Common myeloid progenitor, CD34-positive (primary cell): Measurements from ENCODE around the gene NR1H4.
"Not testable (repeated sequence)": the region's sequence is repeated elsewhere in the genome, so short reads cannot be mapped to it uniquely, and the experiment has no call there.

Experiments
- CTCF ChIA-PET: fragments of 350-600 bp; sonication (Branson Sonifier 250); formaldehyde crosslinking; loops from one replicate; lab custom pipeline; 2021; ENCODE audit warnings: antibody characterized with exemption; lab: Charles Lee
- POLR2A ChIA-PET: fragments of 350-600 bp; sonication (Branson Sonifier 250); formaldehyde crosslinking; loops from one replicate; lab custom pipeline; 2021; ENCODE audit warnings: antibody characterized with exemption; lab: Charles Lee
- DNase-seq, 3 donors: peaks; one replicate each; pipeline versions ENCODE4 v3.0.0 to v3.0.0-alpha.2; 2013
- H3K27ac ChIP-seq, 2 experiments: 1 replicate in 1 of 2; 2 replicates in 1 of 2; pipeline ENCODE4 v1.7.0; 2013; ENCODE audit warnings: inconsistent platforms in 2 of 2, low read length in 2 of 2, mild to moderate bottlenecking in 2 of 2, low read depth in 1 of 2, moderate library complexity in 1 of 2; ENCODE audit not compliant: severe bottlenecking in 2 of 2, insufficient read depth in 1 of 2, poor library complexity in 1 of 2
- H3K27me3 ChIP-seq, 5 experiments: replicated peaks in 2 of 5; 1 replicate in 3 of 5; 2 replicates in 2 of 5; pipeline versions ENCODE4 v1.6.1 to v1.7.0; 2013; ENCODE audit warnings: low read length in 4 of 5, mild to moderate bottlenecking in 2 of 5, moderate library complexity in 2 of 5, inconsistent platforms in 1 of 5; ENCODE audit not compliant: insufficient read depth in 5 of 5, control insufficient read depth in 4 of 5
- H3K36me3 ChIP-seq, 4 experiments: 1 replicate in 2 of 4; 2 replicates in 2 of 4; pipeline versions ENCODE4 v1.6.1 to v1.7.0; 2013; ENCODE audit warnings: low read length in 3 of 4, control low read depth in 1 of 4, mild to moderate bottlenecking in 1 of 4; ENCODE audit not compliant: control insufficient read depth in 4 of 4, insufficient read depth in 4 of 4
- H3K4me1 ChIP-seq, 4 experiments: 1 replicate in 3 of 4; 2 replicates in 1 of 4; pipeline versions ENCODE4 v1.6.1 to v1.7.1; 2013; ENCODE audit warnings: low read length in 3 of 4, mild to moderate bottlenecking in 3 of 4, control low read depth in 1 of 4, inconsistent platforms in 1 of 4, moderate library complexity in 1 of 4; ENCODE audit not compliant: control insufficient read depth in 4 of 4, insufficient read depth in 4 of 4; ENCODE audit errors: control extremely low read depth in 1 of 4
- H3K4me3 ChIP-seq, 7 experiments: 1 replicate in 4 of 7; 2 replicates in 3 of 7; pipeline versions ENCODE4 v1.5.1 to v1.7.0; 2013; ENCODE audit warnings: mild to moderate bottlenecking in 7 of 7, low read length in 6 of 7, moderate library complexity in 6 of 7, inconsistent platforms in 2 of 7, low read depth in 2 of 7, control low read depth in 1 of 7; ENCODE audit not compliant: insufficient read depth in 4 of 7, control insufficient read depth in 1 of 7; ENCODE audit errors: extremely low read depth in 1 of 7
- H3K9me3 ChIP-seq, 5 experiments: 1 replicate in 4 of 5; 2 replicates in 1 of 5; pipeline versions ENCODE4 v1.6.1 to v1.7.1; 2013; ENCODE audit warnings: low read length in 4 of 5, mild to moderate bottlenecking in 2 of 5, inconsistent platforms in 1 of 5, low read depth in 1 of 5, moderate library complexity in 1 of 5; ENCODE audit not compliant: control insufficient read depth in 4 of 5, insufficient read depth in 2 of 5; ENCODE audit errors: control extremely low read depth in 1 of 5
- WGBS: methylation state at CpG from one replicate; pipeline ENCODE4 v1.1.5; 2013; ENCODE audit not compliant: insufficient coverage; 5-methylcytosine and 5-hydroxymethylcytosine counted together

The NR1H4 gene

GRCh38 chr12:100545092-100545491 is 71.4 kb downstream of the NR1H4 start:
- Histone ChIP-seq H3K27ac (no peak overlapping the region), H3K4me3 (no peak overlapping the region), H3K4me1 (no peaks in the 10 kb centered on the region), H3K9me3 (no peaks in the 10 kb centered on the region), H3K27me3 (no peaks in the 10 kb centered on the region), H3K36me3 (no peaks in the 10 kb centered on the region)
- no CpG with 5 or more reads among the region's 1 CpG for WGBS
- CTCF ChIA-PET: no interaction called here
- no peak for DNase-seq
- POLR2A ChIA-PET: no interaction called here

DNA sequence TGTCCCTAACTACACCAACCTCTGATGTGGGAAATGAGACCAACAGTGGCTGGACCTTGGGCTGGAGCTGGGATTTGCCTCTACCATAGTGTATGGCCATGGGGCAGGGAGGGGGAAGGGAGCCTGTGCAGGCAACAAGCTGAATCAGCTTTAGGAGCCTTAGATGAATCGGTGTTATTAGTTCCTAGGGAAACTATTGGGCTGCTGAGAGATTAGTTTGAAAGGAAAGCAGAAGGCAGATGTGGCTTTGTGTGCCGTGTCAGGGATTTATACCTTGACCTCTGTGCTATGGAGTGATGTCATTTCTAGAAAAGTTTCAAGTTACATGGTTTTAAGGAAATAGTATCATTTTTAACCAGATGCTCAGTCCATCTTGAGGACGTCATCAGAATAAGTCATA is 80.3 kb downstream of the NR1H4 start:
- WGBS: 89% methylated on average over 2 of the region's 3 CpGs
- CTCF ChIA-PET: interaction anchor here (0.6 to 3.2 kb wide), 9 partner anchors 9 to 395 kb away, joined by 3 to 17 read pairs (median 5); partner anchors contain the start of gene SLC17A8

DNA sequence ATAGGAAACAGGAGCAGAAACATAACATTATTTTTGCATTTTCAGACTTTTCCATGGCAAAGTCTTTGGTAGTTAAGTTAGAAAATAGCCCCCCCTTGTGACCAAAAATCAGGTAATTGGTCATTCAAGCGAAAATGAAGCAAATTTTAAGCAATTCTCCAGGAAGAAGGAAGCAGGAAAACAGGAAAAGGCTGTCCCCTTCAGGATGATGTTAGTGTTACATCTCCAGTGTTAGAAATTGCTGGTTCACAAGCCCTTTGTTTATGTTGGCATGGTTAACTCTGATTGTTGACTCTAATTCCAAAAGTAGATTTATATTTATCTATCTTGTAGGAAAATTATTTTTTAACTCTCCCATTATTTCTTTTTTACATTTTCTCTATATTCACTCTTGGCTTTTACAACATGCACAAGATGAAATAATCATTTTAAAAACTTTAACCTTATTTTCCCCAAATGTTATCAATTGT is 81.0 kb downstream of the NR1H4 start:
- no peak overlapping the region for H3K4me3 ChIP-seq
- H3K27ac ChIP-seq: no peak overlapping the region
- H3K9me3 ChIP-seq: no peaks in the 10 kb centered on the region
- peaks cover 0 to 5% (median 0%) of the 10 kb centered on the region in 5 experiments for H3K27me3 ChIP-seq
- H3K36me3 ChIP-seq: no peaks in the 10 kb centered on the region
- no peaks in the 10 kb centered on the region for H3K4me1 ChIP-seq
- WGBS: 0% methylated on average over 1 of the region's 1 CpG
- DNase-seq: peak; percentile 63 to 72 (median 72)
- ChIA-PET POLR2A (no interaction called here), CTCF (interaction anchor here (1.2 to 3.2 kb wide), 9 partner anchors 51 to 396 kb away, joined by 3 to 17 read pairs (median 6); partner anchors contain the start of gene SLC17A8)

More for the DNA sequence above, 80.3 kb downstream of the NR1H4 start:
- no peaks in the 10 kb centered on the region for H3K36me3 ChIP-seq
- H3K4me1 ChIP-seq: no peaks in the 10 kb centered on the region
- peaks cover 0 to 5% (median 0%) of the 10 kb centered on the region in 5 experiments for H3K27me3 ChIP-seq
- no peak for DNase-seq
- no peak overlapping the region for H3K4me3 ChIP-seq
- H3K27ac ChIP-seq: no peak overlapping the region
- POLR2A ChIA-PET: no interaction called here
- H3K9me3 ChIP-seq: no peaks in the 10 kb centered on the region

DNA sequence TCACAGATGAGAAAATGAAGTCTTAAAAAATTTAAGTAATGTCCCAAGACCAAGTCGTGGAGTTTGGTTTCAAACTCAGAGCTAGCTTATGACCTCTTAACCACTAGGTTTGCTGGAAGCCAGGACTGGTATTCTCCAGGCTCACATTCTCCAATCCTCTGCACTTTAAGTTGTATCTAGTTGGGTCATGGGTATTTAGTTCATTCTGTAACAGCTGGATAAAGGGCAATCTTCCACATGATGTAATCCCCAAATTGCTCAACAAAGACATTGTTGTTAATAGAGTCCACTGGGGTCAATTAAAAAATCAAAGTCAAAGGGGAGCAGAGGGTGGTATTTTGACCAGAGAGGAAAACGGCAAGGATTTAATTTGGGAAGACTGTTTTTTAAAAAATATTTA is 82.1 kb downstream of the NR1H4 start:
- Histone ChIP-seq H3K36me3 (no peaks in the 10 kb centered on the region), H3K4me3 (no peak overlapping the region), H3K27ac (no peak overlapping the region), H3K9me3 (no peaks in the 10 kb centered on the region), H3K4me1 (no peaks in the 10 kb centered on the region), H3K27me3 (peaks cover 0 to 4% (median 0%) of the 10 kb centered on the region in 5 experiments)
- DNase-seq: no peak
- ChIA-PET POLR2A (no interaction called here), CTCF (interaction anchor here (0.8 to 3.2 kb wide), 7 partner anchors 8 to 322 kb away, joined by 3 to 17 read pairs (median 8); no protein-coding TSS in a partner anchor)
- 88% methylated on average over 1 of the region's 2 CpGs for WGBS

DNA sequence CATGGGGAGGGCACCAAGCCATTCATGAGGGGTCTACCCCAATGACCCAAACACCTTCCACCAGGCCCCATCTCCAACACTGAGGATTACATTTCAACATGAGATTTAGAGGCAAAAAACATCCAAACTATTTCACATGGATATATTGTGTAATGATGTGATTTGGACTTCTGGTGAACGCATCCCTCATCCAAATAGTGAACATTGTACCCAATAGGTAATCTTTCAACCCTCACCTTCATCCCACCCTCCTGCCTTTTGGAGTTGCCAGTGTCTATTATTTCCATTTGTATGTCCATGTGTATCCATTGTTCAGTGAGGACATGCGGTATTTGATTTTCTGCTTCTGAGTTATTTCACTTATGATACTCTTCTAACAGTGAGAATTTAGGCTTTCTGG is 83.7 kb downstream of the NR1H4 start:
- Histone ChIP-seq H3K36me3 (no peaks in the 10 kb centered on the region), H3K27me3 (no peaks in the 10 kb centered on the region), H3K4me3 (no peak overlapping the region), H3K9me3 (no peaks in the 10 kb centered on the region), H3K27ac (no peak overlapping the region), H3K4me1 (no peaks in the 10 kb centered on the region)
- no peak for DNase-seq
- ChIA-PET POLR2A (no interaction called here), CTCF (interaction anchor here (0.7 to 1.0 kb wide), 2 partner anchors 9 to 11 kb away, joined by 3 to 4 read pairs; no protein-coding TSS in a partner anchor)
- no CpG with 5 or more reads among the region's 2 CpGs for WGBS

GRCh38 chr12:100559261-100559660 is 85.6 kb downstream of the NR1H4 start:
- DNase-seq, H3K4me1 ChIP-seq, H3K27ac ChIP-seq, H3K4me3 ChIP-seq, H3K36me3 ChIP-seq, H3K27me3 ChIP-seq, H3K9me3 ChIP-seq, POLR2A ChIA-PET, CTCF ChIA-PET: not testable (repeated sequence)
- 100% methylated on average over 12 of the region's 21 CpGs for WGBS

DNA sequence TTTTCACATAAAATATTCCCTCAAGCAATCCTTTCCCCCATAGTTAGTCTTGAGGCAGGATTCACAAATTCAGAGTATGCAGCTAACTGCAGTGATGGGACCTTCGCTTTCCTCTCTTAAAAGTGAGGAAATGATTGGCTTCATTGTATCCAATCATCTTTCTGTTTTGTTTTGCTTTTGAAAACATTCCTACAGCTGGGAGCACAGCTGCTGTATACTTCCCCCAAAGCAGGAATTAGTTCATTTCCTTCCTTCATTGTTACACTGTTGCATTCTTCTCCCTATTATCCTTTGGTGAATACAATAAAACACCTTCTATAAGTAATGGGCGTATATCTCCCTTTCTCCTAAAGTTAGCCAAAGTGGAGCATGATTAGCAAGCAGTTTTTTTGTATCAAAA is 90.4 kb downstream of the NR1H4 start:
- Histone ChIP-seq H3K36me3 (no peaks in the 10 kb centered on the region), H3K4me1 (peaks cover 0 to 2% (median 0%) of the 10 kb centered on the region in 4 experiments), H3K27ac (no peak overlapping the region), H3K9me3 (no peaks in the 10 kb centered on the region), H3K4me3 (no peak overlapping the region), H3K27me3 (peaks cover 0 to 3% (median 0%) of the 10 kb centered on the region in 5 experiments)
- ChIA-PET POLR2A (no interaction called here), CTCF (interaction anchor here (0.7 kb wide), 1 partner anchor 9 kb away, joined by 3 read pairs; no protein-coding TSS in a partner anchor)
- DNase-seq: no peak
- 100% methylated on average over 1 of the region's 2 CpGs for WGBS
